Activated CD8-positive, alpha-beta T cell treated with anti-CD3 and anti-CD28 coated beads for 36 hours (primary cell): ENCODE measurements around the gene KCNIP1. TPM values are rescaled to one million over a fixed set of nuclear protein-coding genes. Genes with fewer than 3 reads are reported as not detected.

Source experiments
- ATAC-seq: fragments of 200-7000 bp; cut with Tn5 transposase; one replicate; pipeline ENCODE4 v1.10.0; 2021; ENCODE audit warnings: mild to moderate bottlenecking, moderate library complexity
- CTCF ChIA-PET: fragments of 350-600 bp; sonication (Branson Sonifier 250); formaldehyde crosslinking; loops from one replicate; lab custom pipeline; 2021; ENCODE audit warnings: antibody characterized with exemption; lab: Charles Lee
- POLR2A ChIA-PET: fragments of 350-600 bp; sonication (Branson Sonifier 250); formaldehyde crosslinking; loops from one replicate; lab custom pipeline; 2021; ENCODE audit warnings: antibody characterized with exemption; lab: Charles Lee
- DNase-seq: peaks from one replicate; pipeline ENCODE4 v3.0.0-alpha.2; 2020
- H3K27ac Mint-ChIP-seq: one replicate; pipeline ENCODE4 v1.8.0; 2021; ENCODE audit warnings: mild to moderate bottlenecking, mixed read lengths
- H3K27me3 Mint-ChIP-seq: one replicate; pipeline ENCODE4 v1.8.0; 2021; ENCODE audit warnings: mixed read lengths
- H3K36me3 Mint-ChIP-seq: one replicate; pipeline ENCODE4 v1.8.0; 2021; ENCODE audit warnings: low read depth, mixed read lengths
- H3K4me1 Mint-ChIP-seq: one replicate; pipeline ENCODE4 v1.8.0; 2021; ENCODE audit warnings: low read depth, mixed read lengths
- H3K4me3 Mint-ChIP-seq: one replicate; pipeline ENCODE4 v1.8.0; 2021; ENCODE audit warnings: mild to moderate bottlenecking, moderate library complexity, mixed read lengths
- H3K9me3 Mint-ChIP-seq: one replicate; pipeline ENCODE4 v1.8.0; 2021; ENCODE audit warnings: mixed read lengths
- CTCF ChIP-seq: fragments of 200-600 bp; IDR thresholded peaks from one replicate; pipeline ENCODE4 v1.8.0; 2022; ENCODE audit warnings: antibody characterized with exemption, mild to moderate bottlenecking
- intact Hi-C: fragments of 100-400 bp; cut with micrococcal nuclease; formaldehyde crosslinking; loops from one replicate; pipeline ENCODE4 v1.10.0; 2022
- total RNA-seq, 2 experiments: library from RNA; stranded (reverse); gene quantifications; one replicate each; pipeline ENCODE4 v1.2.3, GENCODE V29; 2021

Gene KCNIP1
- total RNA-seq, 2 experiments from 2014 or later = not detected

- no peaks in the 10 kb centered on the region for H3K36me3 Mint-ChIP-seq
- H3K4me3 Mint-ChIP-seq = no peak overlapping the region
- H3K27me3 Mint-ChIP-seq = peaks cover 13% of the 10 kb centered on the region
- no peaks in the 10 kb centered on the region for H3K4me1 Mint-ChIP-seq
- no peak for TF ChIP-seq CTCF
- ChIA-PET POLR2A (no interaction called here), CTCF (interaction anchor here (0.8 to 2.2 kb wide), 3 partner anchors 10 to 54 kb away, joined by 3 to 7 read pairs (median 3); no protein-coding TSS in a partner anchor)
- no peak overlapping the region for H3K27ac Mint-ChIP-seq
- DNase-seq (no peak), ATAC-seq (no peak)
- intact Hi-C loops = no loop called here
- H3K9me3 Mint-ChIP-seq = no peaks in the 10 kb centered on the region
These were observed 28.4 kb upstream of the KCNIP1 start for GRCh38 chr5:170475294-170476000.

GRCh38 chr5:170476704-170477103, 27.1 kb upstream of the KCNIP1 start:
- DNase-seq = no peak
- no peak for TF ChIP-seq CTCF
- ChIA-PET CTCF (no interaction called here), POLR2A (no interaction called here)
- Mint-ChIP-seq H3K36me3 (no peaks in the 10 kb centered on the region), H3K4me1 (no peaks in the 10 kb centered on the region), H3K4me3 (no peak overlapping the region), H3K27ac (no peak overlapping the region), H3K9me3 (no peaks in the 10 kb centered on the region), H3K27me3 (peaks cover 15% of the 10 kb centered on the region)
- intact Hi-C loops = no loop called here
- no peak for ATAC-seq

GRCh38 chr5:170477906-170478305, 25.9 kb upstream of the KCNIP1 start:
- POLR2A ChIA-PET = no interaction called here
- DNase-seq (no peak), ATAC-seq (no peak)
- Mint-ChIP-seq H3K27ac (no peak overlapping the region), H3K27me3 (peaks cover 12% of the 10 kb centered on the region), H3K4me3 (no peak overlapping the region), H3K4me1 (no peaks in the 10 kb centered on the region), H3K36me3 (no peaks in the 10 kb centered on the region), H3K9me3 (no peaks in the 10 kb centered on the region)
- intact Hi-C loops = no loop called here
- TF ChIP-seq CTCF = no peak
- CTCF ChIA-PET = interaction anchor here (1.4 kb wide), 1 partner anchor 160 kb away, joined by 3 read pairs; no protein-coding TSS in a partner anchor

- Mint-ChIP-seq H3K9me3 (no peaks in the 10 kb centered on the region), H3K4me3 (no peak overlapping the region)
These were observed 25.5 kb upstream of the KCNIP1 start for GRCh38 chr5:170478306-170478705.

More at GRCh38 chr5:170478306-170478705, 25.5 kb upstream of the KCNIP1 start:
- H3K36me3 Mint-ChIP-seq = no peaks in the 10 kb centered on the region
- no peaks in the 10 kb centered on the region for H3K4me1 Mint-ChIP-seq
- DNase-seq (no peak), ATAC-seq (no peak)
- POLR2A ChIA-PET = no interaction called here
- peaks cover 8% of the 10 kb centered on the region for H3K27me3 Mint-ChIP-seq
- intact Hi-C loops = no loop called here
- TF ChIP-seq CTCF = no peak
- CTCF ChIA-PET = interaction anchor here (1.4 kb wide), 1 partner anchor 160 kb away, joined by 3 read pairs; no protein-coding TSS in a partner anchor
- H3K27ac Mint-ChIP-seq = no peak overlapping the region
